HEK293 (cell line): ENCODE measurements around the gene PHF10.

ENCODE experiments used
- CTCF ChIA-PET: fragments of 350-600 bp; formaldehyde crosslinking; extraction: SDS; loops from one replicate; lab custom pipeline; 2021; ENCODE audit warnings: antibody characterized with exemption; lab: Yijun Ruan, JAX
- POLR2A ChIA-PET: fragments of 300-600 bp; formaldehyde crosslinking; extraction: SDS; loops from one replicate; lab custom pipeline; 2020; ENCODE audit warnings: antibody characterized with exemption, inconsistent platforms; lab: Yijun Ruan, JAX
- H3K27ac ChIP-seq: fragments of 200-500 bp; sonication (Bioruptor generic); 2 replicates; pipeline ENCODE4 v1.5.1; 2014; ENCODE audit warnings: low read depth, low read length, control low read depth, inconsistent platforms; ENCODE audit errors: extremely low read depth
- H3K36me3 ChIP-seq, 2 experiments: fragments of 200-500 bp in 1 of 2; sonication (Bioruptor generic) in 1 of 2; 1 replicate in 1 of 2; 2 replicates in 1 of 2; pipeline ENCODE4 v1.5.1; 2014 to 2017; ENCODE audit warnings: inconsistent platforms in 2 of 2, low read length in 2 of 2; ENCODE audit not compliant: control insufficient read depth in 2 of 2, insufficient read depth in 1 of 2
- H3K4me1 ChIP-seq: fragments of 200-500 bp; sonication (Bioruptor generic); 2 replicates; pipeline ENCODE4 v1.5.1; 2014; ENCODE audit warnings: mild to moderate bottlenecking, low read length, inconsistent platforms; ENCODE audit not compliant: control insufficient read depth, insufficient read depth
- H3K4me3 ChIP-seq: 2 replicates; pipeline ENCODE4 v1.5.1; 2011; ENCODE audit warnings: low read depth, mild to moderate bottlenecking, control low read depth, low read length, moderate library complexity
- H3K9me3 ChIP-seq: fragments of 200-500 bp; sonication (Bioruptor generic); 2 replicates; pipeline ENCODE4 v1.5.1; 2014; ENCODE audit warnings: low read depth, low read length, inconsistent platforms; ENCODE audit not compliant: control insufficient read depth, insufficient read depth
- BCL11A ChIP-seq: fragments of 450-650 bp; formaldehyde crosslinking; IDR thresholded peaks from 2 replicates; pipeline ENCODE4 v1.5.1; 2016; ENCODE audit warnings: low read depth, missing biosample characterization, missing genetic modification characterization
- BCL6B ChIP-seq: fragments of 450-650 bp; formaldehyde crosslinking; IDR thresholded peaks from 2 replicates; pipeline ENCODE4 v1.5.1; 2017; ENCODE audit warnings: missing biosample characterization, missing genetic modification characterization
- GLI4 ChIP-seq: fragments of 450-650 bp; formaldehyde crosslinking; IDR thresholded peaks from 2 replicates; pipeline ENCODE4 v1.5.1; 2016; ENCODE audit warnings: missing biosample characterization, missing genetic modification characterization
- HOXA7 ChIP-seq: sonication (generic); formaldehyde crosslinking; IDR thresholded peaks from 2 replicates; pipeline ENCODE4 v1.8.1; 2022; ENCODE audit warnings: missing genetic modification reagents, borderline replicate concordance
- HOXC10 ChIP-seq: sonication (generic); formaldehyde crosslinking; IDR thresholded peaks from 2 replicates; pipeline ENCODE4 v1.8.1; 2023; ENCODE audit warnings: mild to moderate bottlenecking, missing genetic modification reagents
- HOXD13 ChIP-seq: sonication (generic); formaldehyde crosslinking; IDR thresholded peaks from 2 replicates; pipeline ENCODE4 v1.8.0; 2022; ENCODE audit warnings: missing genetic modification reagents, borderline replicate concordance
- KLF7 ChIP-seq: fragments of 450-650 bp; formaldehyde crosslinking; IDR thresholded peaks from 2 replicates; pipeline ENCODE4 v1.5.1; 2016; ENCODE audit warnings: missing biosample characterization, missing genetic modification characterization, borderline replicate concordance
- PRDM1 ChIP-seq: fragments of 450-650 bp; formaldehyde crosslinking; IDR thresholded peaks from 2 replicates; pipeline ENCODE4; 2016; ENCODE audit warnings: missing biosample characterization, missing genetic modification characterization
- RBAK ChIP-seq: fragments of 450-650 bp; formaldehyde crosslinking; IDR thresholded peaks from 2 replicates; pipeline ENCODE4 v1.5.1; 2016; ENCODE audit warnings: missing biosample characterization, missing genetic modification characterization
- REST ChIP-seq: fragments of 450-650 bp; formaldehyde crosslinking; IDR thresholded peaks from 2 replicates; pipeline ENCODE4 v1.5.1; 2016; ENCODE audit warnings: missing biosample characterization, missing genetic modification characterization
- SCRT2 ChIP-seq: fragments of 450-650 bp; formaldehyde crosslinking; IDR thresholded peaks from 2 replicates; pipeline ENCODE4 v1.5.1; 2016; ENCODE audit warnings: missing biosample characterization, missing genetic modification characterization
- SP7 ChIP-seq: fragments of 450-650 bp; formaldehyde crosslinking; IDR thresholded peaks from 2 replicates; pipeline ENCODE4 v1.5.1; 2016; ENCODE audit warnings: missing biosample characterization, missing genetic modification characterization
- WT1 ChIP-seq: fragments of 450-650 bp; formaldehyde crosslinking; IDR thresholded peaks from 2 replicates; pipeline ENCODE4 v1.5.1; 2016; ENCODE audit warnings: missing biosample characterization, missing genetic modification characterization
- ZBTB17 ChIP-seq: fragments of 450-650 bp; formaldehyde crosslinking; IDR thresholded peaks from 2 replicates; pipeline ENCODE4 v1.5.1; 2016; ENCODE audit warnings: missing biosample characterization, missing genetic modification characterization
- ZBTB21 ChIP-seq: fragments of 450-650 bp; formaldehyde crosslinking; IDR thresholded peaks from 2 replicates; pipeline ENCODE4 v1.5.1; 2017; ENCODE audit warnings: missing biosample characterization, missing genetic modification characterization
- ZNF214 ChIP-seq: fragments of 450-650 bp; formaldehyde crosslinking; IDR thresholded peaks from 2 replicates; pipeline ENCODE4 v1.5.1; 2017; ENCODE audit warnings: missing biosample characterization, mild to moderate bottlenecking, missing genetic modification characterization, borderline replicate concordance
- ZNF26 ChIP-seq: fragments of 450-650 bp; formaldehyde crosslinking; IDR thresholded peaks from 2 replicates; pipeline ENCODE4 v1.5.1; 2016; ENCODE audit warnings: missing biosample characterization, missing genetic modification characterization
- ZNF37A ChIP-seq: fragments of 450-650 bp; IDR thresholded peaks from 2 replicates; pipeline ENCODE4 v1.5.1; 2018; ENCODE audit warnings: missing biosample characterization, missing genetic modification characterization
- ZNF529 ChIP-seq: fragments of 450-650 bp; formaldehyde crosslinking; IDR thresholded peaks from 2 replicates; pipeline ENCODE4 v1.5.1; 2017; ENCODE audit warnings: missing genetic modification characterization, missing biosample characterization; ENCODE audit not compliant: insufficient replicate concordance
- ZNF548 ChIP-seq: fragments of 450-650 bp; formaldehyde crosslinking; IDR thresholded peaks from 2 replicates; pipeline ENCODE4 v1.5.1; 2016; ENCODE audit warnings: missing biosample characterization, missing genetic modification characterization
- ZNF555 ChIP-seq: fragments of 450-650 bp; formaldehyde crosslinking; conservative IDR thresholded peaks from 2 replicates; pipeline ENCODE4 v1.5.1; 2017; ENCODE audit warnings: missing biosample characterization, mild to moderate bottlenecking, missing genetic modification characterization, inconsistent platforms
- ZNF558 ChIP-seq: fragments of 450-650 bp; formaldehyde crosslinking; IDR thresholded peaks from 2 replicates; pipeline ENCODE4 v1.5.1; 2016; ENCODE audit warnings: missing biosample characterization, missing genetic modification characterization
- ZNF600 ChIP-seq: fragments of 450-650 bp; formaldehyde crosslinking; IDR thresholded peaks from 2 replicates; pipeline ENCODE4 v1.5.1; 2016; ENCODE audit warnings: missing biosample characterization, missing genetic modification characterization
- ZNF621 ChIP-seq: fragments of 450-650 bp; formaldehyde crosslinking; IDR thresholded peaks from 2 replicates; pipeline ENCODE4 v1.5.1; 2017; ENCODE audit warnings: missing biosample characterization, missing genetic modification characterization
- ZNF623 ChIP-seq: fragments of 450-650 bp; formaldehyde crosslinking; IDR thresholded peaks from 2 replicates; pipeline ENCODE4 v1.5.1; 2016; ENCODE audit warnings: missing biosample characterization, missing genetic modification characterization
- ZNF785 ChIP-seq: fragments of 450-650 bp; formaldehyde crosslinking; IDR thresholded peaks from 2 replicates; pipeline ENCODE4 v1.5.1; 2016; ENCODE audit warnings: missing biosample characterization, missing genetic modification characterization

Gene PHF10

GRCh38 chr6:169714178-169714577 lies 10.1 kb downstream of the PHF10 start:
- no peak for TF ChIP-seq ZNF785 (tag by site-specific recombination)
- H3K4me3 ChIP-seq, result no peak overlapping the region
- ChIA-PET POLR2A (no interaction called here), CTCF (interaction anchor here (1.1 kb wide), 1 partner anchor 87 kb away, joined by 3 read pairs; no protein-coding TSS in a partner anchor)
- H3K36me3 ChIP-seq, result peaks cover 73 to 86% of the 10 kb centered on the region in 2 experiments
- H3K4me1 ChIP-seq, result 0 out of 2 replicates have a peak, but pooled peaks cover under 1% of the 10 kb centered on the region
- H3K9me3 ChIP-seq, result no peaks in the 10 kb centered on the region
- H3K27ac ChIP-seq, result no peak overlapping the region

- Histone ChIP-seq H3K4me3 (no peak overlapping the region), H3K4me1 (no peaks in the 10 kb centered on the region), H3K36me3 (peaks cover 49 to 87% of the 10 kb centered on the region in 2 experiments), H3K27ac (no peak overlapping the region), H3K9me3 (no peaks in the 10 kb centered on the region)
- ChIA-PET POLR2A (interaction anchor here (0.9 to 1.2 kb wide), 2 partner anchors 8 to 16 kb away, joined by 5 to 8 read pairs; partner anchors contain the start of genes C6orf120 and WDR27), CTCF (interaction anchor here (0.6 to 2.4 kb wide), 2 partner anchors 12 to 138 kb away, joined by 3 to 21 read pairs; no protein-coding TSS in a partner anchor)
- TF ChIP-seq BCL6B (no peak), WT1 (tag by site-specific recombination) (no peak), RBAK (no peak), SP7 (no peak), GLI4 (tag by site-specific recombination) (no peak), HOXD13 (CRISPR knock-in tag) (no peak), ZNF600 (tag by site-specific recombination) (no peak), ZNF621 (tag by site-specific recombination) (no peak), REST (tag by site-specific recombination) (no peak), ZNF214 (tag by site-specific recombination) (no peak), ZNF623 (tag by site-specific recombination) (no peak), ZNF26 (no peak), ZBTB21 (tag by site-specific recombination) (no peak), ZNF548 (tag by site-specific recombination) (no peak), ZNF555 (tag by site-specific recombination) (no peak)
Observed at GRCh38 chr6:169710009-169710408, 14.3 kb downstream of the PHF10 start.

GRCh38 chr6:169709293-169709692 lies 15.0 kb downstream of the PHF10 start:
- no peak overlapping the region for H3K27ac ChIP-seq
- ChIA-PET CTCF (interaction anchor here (1.4 to 2.4 kb wide), 2 partner anchors 10 to 13 kb away, joined by 3 to 21 read pairs; no protein-coding TSS in a partner anchor), POLR2A (no interaction called here)
- no peaks in the 10 kb centered on the region for H3K9me3 ChIP-seq
- H3K4me3 ChIP-seq, result no peak overlapping the region
- peaks cover 42 to 86% of the 10 kb centered on the region in 2 experiments for H3K36me3 ChIP-seq
- H3K4me1 ChIP-seq, result 0 out of 2 replicates have a peak, but pooled peaks cover under 1% of the 10 kb centered on the region
- TF ChIP-seq ZNF558 (tag by site-specific recombination) (no peak), PRDM1 (tag by site-specific recombination) (peak; percentile 68; the same call in 1 of the 2 replicates), ZNF214 (tag by site-specific recombination) (no peak), HOXA7 (no peak), KLF7 (tag by site-specific recombination) (no peak), RBAK (no peak), ZBTB17 (no peak), ZBTB21 (tag by site-specific recombination) (no peak), ZNF37A (tag by site-specific recombination) (no peak), SCRT2 (tag by site-specific recombination) (peak; percentile 40; the same call in 1 of the 2 replicates), ZNF529 (tag by site-specific recombination) (no peak), BCL11A (no peak), HOXC10 (no peak)
